ENCODE results near the gene MRGPRG. TPM values are rescaled to one million over a fixed set of nuclear protein-coding genes. Genes with fewer than 3 reads are reported as not detected.

The MRGPRG gene
- total and polyA plus RNA-seq, 2 donors (not counting 1 experiment from before 2014, with no cell fraction given) = not detected

- H3K27me3 ChIP-seq (ENCODE audit: control insufficient read depth, insufficient read depth, low read length) = peaks cover under 1% of the 10 kb centered on the region
- H3K4me3 ChIP-seq (replicated peaks in 1 of 4; ENCODE audit: control extremely low read depth in 1 of 4, insufficient read depth in 1 of 4, low read depth in 3 of 4, low read length in 4 of 4) = no peak overlapping the region
- H3K36me3 ChIP-seq (ENCODE audit: control insufficient read depth, insufficient read depth, low read length) = no peaks in the 10 kb centered on the region
- TF ChIP-seq EZH2 (IDR thresholded peaks at IDR 0.05; ENCODE audit: low read length, missing control alignments) = no peak
- TF ChIP-seq CTCF (conservative IDR thresholded peaks at IDR 0.05 in 1 of 2, IDR thresholded peaks at IDR 0.05 in 1 of 2; ENCODE audit: low read depth in 1 of 2, low read length in 2 of 2) = no peak
- no peak overlapping the region for H3K9ac ChIP-seq (ENCODE audit: insufficient read depth, low read length)
- no peaks in the 10 kb centered on the region for H4K20me1 ChIP-seq (ENCODE audit: control insufficient read depth, extremely low read depth, insufficient read depth, low read length)
- H2AFZ ChIP-seq (ENCODE audit: low read length) = no peak overlapping the region
- H3K79me2 ChIP-seq (ENCODE audit: control insufficient read depth, insufficient read depth, low read length) = no peaks in the 10 kb centered on the region
- H3K4me1 ChIP-seq (ENCODE audit: control insufficient read depth, extremely low read depth, insufficient read depth, low read length) = no peaks in the 10 kb centered on the region
- no peaks in the 10 kb centered on the region for H3K9me3 ChIP-seq (ENCODE audit: control insufficient read depth, insufficient read depth, low read depth, low read length)
- no peak overlapping the region for H3K27ac ChIP-seq (ENCODE audit: insufficient read depth, low read length)
- DNase-seq (ENCODE audit: low read depth in 2 of 2) = no peak
- no peak overlapping the region for H3K4me2 ChIP-seq (ENCODE audit: extremely low read depth, insufficient read depth, low read length)
Measured at GRCh38 chr11:3225826-3226750, 7.5 kb upstream of the MRGPRG start.

GRCh38 chr11:3225159-3225758, 6.6 kb upstream of the MRGPRG start:
- Histone ChIP-seq H3K36me3 (ENCODE audit: control insufficient read depth, insufficient read depth, low read length) (no peaks in the 10 kb centered on the region), H4K20me1 (ENCODE audit: control insufficient read depth, extremely low read depth, insufficient read depth, low read length) (no peaks in the 10 kb centered on the region), H3K9me3 (ENCODE audit: control insufficient read depth, insufficient read depth, low read depth, low read length) (no peaks in the 10 kb centered on the region), H3K79me2 (ENCODE audit: control insufficient read depth, insufficient read depth, low read length) (no peaks in the 10 kb centered on the region), H3K27me3 (ENCODE audit: control insufficient read depth, insufficient read depth, low read length) (peaks cover 2% of the 10 kb centered on the region), H3K9ac (ENCODE audit: insufficient read depth, low read length) (no peak overlapping the region), H2AFZ (ENCODE audit: low read length) (no peak overlapping the region), H3K4me3 (replicated peaks in 1 of 4; ENCODE audit: control extremely low read depth in 1 of 4, insufficient read depth in 1 of 4, low read depth in 3 of 4, low read length in 4 of 4) (no peak overlapping the region), H3K4me2 (ENCODE audit: extremely low read depth, insufficient read depth, low read length) (no peak overlapping the region), H3K4me1 (ENCODE audit: control insufficient read depth, extremely low read depth, insufficient read depth, low read length) (no peaks in the 10 kb centered on the region), H3K27ac (ENCODE audit: insufficient read depth, low read length) (no peak overlapping the region)
- no peak for TF ChIP-seq EZH2 (IDR thresholded peaks at IDR 0.05; ENCODE audit: low read length, missing control alignments)
- TF ChIP-seq CTCF (conservative IDR thresholded peaks at IDR 0.05 in 1 of 2, IDR thresholded peaks at IDR 0.05 in 1 of 2; ENCODE audit: low read depth in 1 of 2, low read length in 2 of 2) = no peak
- DNase-seq (ENCODE audit: low read depth in 2 of 2) = no peak

GRCh38 chr11:3224401-3225057, 5.9 kb upstream of the MRGPRG start:
- TF ChIP-seq CTCF (conservative IDR thresholded peaks at IDR 0.05 in 1 of 2, IDR thresholded peaks at IDR 0.05 in 1 of 2; ENCODE audit: low read depth in 1 of 2, low read length in 2 of 2) (no peak), EZH2 (IDR thresholded peaks at IDR 0.05; ENCODE audit: low read length, missing control alignments) (no peak)
- Histone ChIP-seq H3K36me3 (ENCODE audit: control insufficient read depth, insufficient read depth, low read length) (no peaks in the 10 kb centered on the region), H3K4me1 (ENCODE audit: control insufficient read depth, extremely low read depth, insufficient read depth, low read length) (no peaks in the 10 kb centered on the region), H3K9ac (ENCODE audit: insufficient read depth, low read length) (no peak overlapping the region), H4K20me1 (ENCODE audit: control insufficient read depth, extremely low read depth, insufficient read depth, low read length) (no peaks in the 10 kb centered on the region), H3K4me2 (ENCODE audit: extremely low read depth, insufficient read depth, low read length) (no peak overlapping the region), H2AFZ (ENCODE audit: low read length) (no peak overlapping the region), H3K79me2 (ENCODE audit: control insufficient read depth, insufficient read depth, low read length) (no peaks in the 10 kb centered on the region), H3K4me3 (replicated peaks in 1 of 4; ENCODE audit: control extremely low read depth in 1 of 4, insufficient read depth in 1 of 4, low read depth in 3 of 4, low read length in 4 of 4) (no peak overlapping the region), H3K27me3 (ENCODE audit: control insufficient read depth, insufficient read depth, low read length) (peaks cover 2% of the 10 kb centered on the region), H3K27ac (ENCODE audit: insufficient read depth, low read length) (no peak overlapping the region), H3K9me3 (ENCODE audit: control insufficient read depth, insufficient read depth, low read depth, low read length) (no peaks in the 10 kb centered on the region)
- no peak for DNase-seq (ENCODE audit: low read depth in 2 of 2)

All from fibroblast of lung (primary cell).